Measurements from ENCODE around the gene RNPEPL1.

- TF ChIP-seq POLR2A (IDR thresholded peaks at IDR 0.05) (no peak), CTCF (IDR thresholded peaks at IDR 0.05) (no peak)
These were observed 13.4 kb upstream of the RNPEPL1 start for GRCh38 chr2:240554767-240555493.

Data from adrenal gland (tissue), 5 donors.